Measurements from ENCODE around the gene PACRG. TPM values are rescaled to one million over a fixed set of nuclear protein-coding genes. Genes with fewer than 3 reads are reported as not detected.

PACRG gene
- total RNA-seq, 1 donor from 2014 or later: 1.1 TPM

- H3K36me3 Mint-ChIP-seq (ENCODE audit: low read depth): no peaks in the 10 kb centered on the region
- H3K27ac Mint-ChIP-seq (ENCODE audit: unreplicated experiment): no peak overlapping the region
- no peaks in the 10 kb centered on the region for H3K9me3 Mint-ChIP-seq (ENCODE audit: low read depth)
- TF ChIP-seq CTCF (IDR thresholded peaks at IDR 0.05): no peak
- H3K4me3 Mint-ChIP-seq (ENCODE audit: unreplicated experiment): no peak overlapping the region
- peaks cover 2% of the 10 kb centered on the region for H3K4me1 Mint-ChIP-seq (ENCODE audit: low read depth)
- no peaks in the 10 kb centered on the region for H3K27me3 Mint-ChIP-seq (ENCODE audit: low read depth)
- no peak for DNase-seq (ENCODE audit: low spot score)
Observed at GRCh38 chr6:163190786-163191185, 463.0 kb downstream of the PACRG start.

GRCh38 chr6:163191704-163192537, 464.1 kb downstream of the PACRG start:
- H3K27ac Mint-ChIP-seq (ENCODE audit: unreplicated experiment): no peak overlapping the region
- TF ChIP-seq CTCF (IDR thresholded peaks at IDR 0.05): no peak
- H3K27me3 Mint-ChIP-seq (ENCODE audit: low read depth): no peaks in the 10 kb centered on the region
- no peaks in the 10 kb centered on the region for H3K36me3 Mint-ChIP-seq (ENCODE audit: low read depth)
- H3K9me3 Mint-ChIP-seq (ENCODE audit: low read depth): no peaks in the 10 kb centered on the region
- H3K4me3 Mint-ChIP-seq (ENCODE audit: unreplicated experiment): no peak overlapping the region
- no peak for DNase-seq (ENCODE audit: low spot score)
- H3K4me1 Mint-ChIP-seq (ENCODE audit: low read depth): peaks cover 2% of the 10 kb centered on the region

GRCh38 chr6:163192591-163192990, 464.8 kb downstream of the PACRG start:
- Mint-ChIP-seq H3K4me3 (ENCODE audit: unreplicated experiment) (no peak overlapping the region), H3K36me3 (ENCODE audit: low read depth) (no peaks in the 10 kb centered on the region)
- no peak for DNase-seq (ENCODE audit: low spot score)

GRCh38 chr6:163193326-163193725, 465.6 kb downstream of the PACRG start:
- peaks cover 2% of the 10 kb centered on the region for H3K4me1 Mint-ChIP-seq (ENCODE audit: low read depth)
- H3K36me3 Mint-ChIP-seq (ENCODE audit: low read depth): no peaks in the 10 kb centered on the region
- no peaks in the 10 kb centered on the region for H3K9me3 Mint-ChIP-seq (ENCODE audit: low read depth)
- no peak overlapping the region for H3K4me3 Mint-ChIP-seq (ENCODE audit: unreplicated experiment)
- no peak overlapping the region for H3K27ac Mint-ChIP-seq (ENCODE audit: unreplicated experiment)
- TF ChIP-seq CTCF (IDR thresholded peaks at IDR 0.05): no peak
- no peak for DNase-seq (ENCODE audit: low spot score)
- no peaks in the 10 kb centered on the region for H3K27me3 Mint-ChIP-seq (ENCODE audit: low read depth)

More at GRCh38 chr6:163192591-163192990, 464.8 kb downstream of the PACRG start:
- TF ChIP-seq CTCF (IDR thresholded peaks at IDR 0.05): no peak
- H3K27me3 Mint-ChIP-seq (ENCODE audit: low read depth): no peaks in the 10 kb centered on the region
- no peak overlapping the region for H3K27ac Mint-ChIP-seq (ENCODE audit: unreplicated experiment)
- peaks cover 2% of the 10 kb centered on the region for H3K4me1 Mint-ChIP-seq (ENCODE audit: low read depth)
- no peaks in the 10 kb centered on the region for H3K9me3 Mint-ChIP-seq (ENCODE audit: low read depth)

- peaks cover 2% of the 10 kb centered on the region for H3K4me1 Mint-ChIP-seq (ENCODE audit: low read depth)
- no peak for TF ChIP-seq CTCF (IDR thresholded peaks at IDR 0.05)
- DNase-seq (ENCODE audit: low spot score): no peak
- H3K36me3 Mint-ChIP-seq (ENCODE audit: low read depth): no peaks in the 10 kb centered on the region
- H3K27ac Mint-ChIP-seq (ENCODE audit: unreplicated experiment): no peak overlapping the region
- no peaks in the 10 kb centered on the region for H3K27me3 Mint-ChIP-seq (ENCODE audit: low read depth)
- H3K4me3 Mint-ChIP-seq (ENCODE audit: unreplicated experiment): no peak overlapping the region
- no peaks in the 10 kb centered on the region for H3K9me3 Mint-ChIP-seq (ENCODE audit: low read depth)
Observed at GRCh38 chr6:163195721-163196691, 468.2 kb downstream of the PACRG start.
